Liver (tissue), 3 donors: Measurements from ENCODE around the gene STK35.

Experiments used
- EGR1 ChIP-seq, 2 donors: IDR thresholded peaks; 2 replicates each; pipeline ENCODE4 v1.6.1; 2016 to 2018; ENCODE audit warnings: antibody characterized with exemption in 2 of 2, low read depth in 2 of 2
- GABPA ChIP-seq, 2 donors: IDR thresholded peaks in 1 of 2; conservative IDR thresholded peaks in 1 of 2; 2 replicates each; pipeline ENCODE4 v1.6.1; 2016; ENCODE audit warnings: antibody characterized with exemption in 2 of 2, mild to moderate bottlenecking in 1 of 2, moderate library complexity in 1 of 2
- HNF4A ChIP-seq, 2 donors: conservative IDR thresholded peaks; 2 replicates each; pipeline ENCODE4 v1.6.1; 2016; ENCODE audit warnings: antibody characterized with exemption in 2 of 2, mild to moderate bottlenecking in 2 of 2
- RAD21 ChIP-seq, 2 donors: IDR thresholded peaks; 2 replicates each; pipeline ENCODE4 v1.6.1; 2016; ENCODE audit warnings: antibody characterized with exemption in 2 of 2, mild to moderate bottlenecking in 2 of 2
- RXRA ChIP-seq, 2 donors: IDR thresholded peaks; 2 replicates each; pipeline ENCODE4 v1.6.1; 2017 to 2018; ENCODE audit warnings: antibody characterized with exemption in 2 of 2, mild to moderate bottlenecking in 1 of 2
- TAF1 ChIP-seq: conservative IDR thresholded peaks from 2 replicates; pipeline ENCODE4 v1.6.1; 2016; ENCODE audit warnings: antibody characterized with exemption, mild to moderate bottlenecking
- TF ChIP-seq, protein P1 (sequence below): fragments of 150-350 bp; IDR thresholded peaks from 2 replicates; pipeline ENCODE4 v1.5.1; 2017; ENCODE audit warnings: improper control_type of control experiment, low read depth, low read length; ENCODE audit not compliant: missing input control
- TF ChIP-seq, protein P2 (sequence below): IDR thresholded peaks from 2 replicates; pipeline ENCODE4 v1.6.1; 2016; ENCODE audit warnings: antibody characterized with exemption, mild to moderate bottlenecking
- TF ChIP-seq, protein P3 (sequence below): IDR thresholded peaks from 2 replicates; pipeline ENCODE4 v1.6.1; 2016; ENCODE audit warnings: antibody characterized with exemption
- donor health status: healthy.
- donor health status: healthy.

DNA sequence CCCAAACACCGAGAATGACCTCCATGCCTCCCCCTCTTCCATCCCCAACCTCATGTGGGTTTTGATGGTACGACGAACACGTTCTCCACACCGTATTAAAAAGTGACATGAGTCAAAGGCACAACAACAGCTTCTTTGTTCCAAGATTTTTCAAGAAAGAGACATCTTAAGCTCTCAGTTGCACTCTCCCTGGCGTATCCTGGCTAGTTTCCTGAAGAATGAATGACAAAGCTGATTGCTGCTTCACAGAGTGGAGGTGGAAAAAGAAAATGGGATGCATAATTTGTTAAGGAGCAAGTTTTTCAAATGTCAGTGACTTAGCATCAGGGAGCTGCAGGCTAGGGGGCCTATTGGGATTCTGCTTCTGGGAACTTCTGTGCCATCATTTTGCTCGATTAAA lies 95.5 kb downstream of the STK35 start:
- TF ChIP-seq, protein P1, sequence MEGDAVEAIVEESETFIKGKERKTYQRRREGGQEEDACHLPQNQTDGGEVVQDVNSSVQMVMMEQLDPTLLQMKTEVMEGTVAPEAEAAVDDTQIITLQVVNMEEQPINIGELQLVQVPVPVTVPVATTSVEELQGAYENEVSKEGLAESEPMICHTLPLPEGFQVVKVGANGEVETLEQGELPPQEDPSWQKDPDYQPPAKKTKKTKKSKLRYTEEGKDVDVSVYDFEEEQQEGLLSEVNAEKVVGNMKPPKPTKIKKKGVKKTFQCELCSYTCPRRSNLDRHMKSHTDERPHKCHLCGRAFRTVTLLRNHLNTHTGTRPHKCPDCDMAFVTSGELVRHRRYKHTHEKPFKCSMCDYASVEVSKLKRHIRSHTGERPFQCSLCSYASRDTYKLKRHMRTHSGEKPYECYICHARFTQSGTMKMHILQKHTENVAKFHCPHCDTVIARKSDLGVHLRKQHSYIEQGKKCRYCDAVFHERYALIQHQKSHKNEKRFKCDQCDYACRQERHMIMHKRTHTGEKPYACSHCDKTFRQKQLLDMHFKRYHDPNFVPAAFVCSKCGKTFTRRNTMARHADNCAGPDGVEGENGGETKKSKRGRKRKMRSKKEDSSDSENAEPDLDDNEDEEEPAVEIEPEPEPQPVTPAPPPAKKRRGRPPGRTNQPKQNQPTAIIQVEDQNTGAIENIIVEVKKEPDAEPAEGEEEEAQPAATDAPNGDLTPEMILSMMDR = no peak
- TF ChIP-seq RXRA (IDR thresholded peaks at IDR 0.05) (no peak), TAF1 (no peak), GABPA (IDR thresholded peaks at IDR 0.05 in 1 of 2, conservative IDR thresholded peaks at IDR 0.05 in 1 of 2) (no peak), EGR1 (IDR thresholded peaks at IDR 0.05; ENCODE audit: low read depth in 2 of 2) (no peak), HNF4A (conservative IDR thresholded peaks at IDR 0.05) (no peak), RAD21 (IDR thresholded peaks at IDR 0.05) (no peak)
- TF ChIP-seq, protein P2, sequence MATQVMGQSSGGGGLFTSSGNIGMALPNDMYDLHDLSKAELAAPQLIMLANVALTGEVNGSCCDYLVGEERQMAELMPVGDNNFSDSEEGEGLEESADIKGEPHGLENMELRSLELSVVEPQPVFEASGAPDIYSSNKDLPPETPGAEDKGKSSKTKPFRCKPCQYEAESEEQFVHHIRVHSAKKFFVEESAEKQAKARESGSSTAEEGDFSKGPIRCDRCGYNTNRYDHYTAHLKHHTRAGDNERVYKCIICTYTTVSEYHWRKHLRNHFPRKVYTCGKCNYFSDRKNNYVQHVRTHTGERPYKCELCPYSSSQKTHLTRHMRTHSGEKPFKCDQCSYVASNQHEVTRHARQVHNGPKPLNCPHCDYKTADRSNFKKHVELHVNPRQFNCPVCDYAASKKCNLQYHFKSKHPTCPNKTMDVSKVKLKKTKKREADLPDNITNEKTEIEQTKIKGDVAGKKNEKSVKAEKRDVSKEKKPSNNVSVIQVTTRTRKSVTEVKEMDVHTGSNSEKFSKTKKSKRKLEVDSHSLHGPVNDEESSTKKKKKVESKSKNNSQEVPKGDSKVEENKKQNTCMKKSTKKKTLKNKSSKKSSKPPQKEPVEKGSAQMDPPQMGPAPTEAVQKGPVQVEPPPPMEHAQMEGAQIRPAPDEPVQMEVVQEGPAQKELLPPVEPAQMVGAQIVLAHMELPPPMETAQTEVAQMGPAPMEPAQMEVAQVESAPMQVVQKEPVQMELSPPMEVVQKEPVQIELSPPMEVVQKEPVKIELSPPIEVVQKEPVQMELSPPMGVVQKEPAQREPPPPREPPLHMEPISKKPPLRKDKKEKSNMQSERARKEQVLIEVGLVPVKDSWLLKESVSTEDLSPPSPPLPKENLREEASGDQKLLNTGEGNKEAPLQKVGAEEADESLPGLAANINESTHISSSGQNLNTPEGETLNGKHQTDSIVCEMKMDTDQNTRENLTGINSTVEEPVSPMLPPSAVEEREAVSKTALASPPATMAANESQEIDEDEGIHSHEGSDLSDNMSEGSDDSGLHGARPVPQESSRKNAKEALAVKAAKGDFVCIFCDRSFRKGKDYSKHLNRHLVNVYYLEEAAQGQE = no peak
- TF ChIP-seq, protein P3, sequence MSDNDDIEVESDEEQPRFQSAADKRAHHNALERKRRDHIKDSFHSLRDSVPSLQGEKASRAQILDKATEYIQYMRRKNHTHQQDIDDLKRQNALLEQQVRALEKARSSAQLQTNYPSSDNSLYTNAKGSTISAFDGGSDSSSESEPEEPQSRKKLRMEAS = no peak
